HuH-7.5 (cell line): ENCODE data around the gene ARTN.

Experiments
- DNase-seq: peaks from one replicate; pipeline ENCODE4 v3.0.0; 2011; ENCODE audit warnings: low spot score

Gene ARTN

DNA sequence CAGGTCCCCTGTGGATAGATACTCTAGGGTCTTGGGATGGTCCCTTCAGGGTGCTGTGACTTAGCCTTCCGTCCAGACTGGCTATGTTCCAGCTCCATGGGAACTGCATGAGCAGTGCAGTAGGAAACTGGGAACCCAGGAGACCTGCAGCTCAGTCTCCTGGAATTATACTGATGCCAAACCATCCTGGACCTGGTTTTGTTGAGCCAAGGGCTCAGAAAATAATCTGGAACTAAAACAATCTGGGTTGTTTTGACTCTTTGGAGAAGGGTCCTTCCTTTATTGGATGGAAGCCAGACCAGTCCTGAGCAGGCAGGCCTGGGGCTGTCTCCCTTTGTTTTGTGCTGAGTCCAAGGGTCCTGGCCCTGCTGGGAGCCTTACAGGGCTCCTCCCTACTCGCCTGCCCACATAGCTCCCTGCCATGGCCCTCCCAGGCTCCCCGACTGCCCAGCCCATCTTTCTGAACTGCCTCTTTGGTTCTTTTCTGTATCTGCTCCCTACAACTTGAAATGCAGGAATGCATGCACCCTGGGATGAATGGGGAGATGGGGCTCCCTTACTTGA, 14.4 kb downstream of the ARTN start:
- DNase-seq, result no peak

DNA sequence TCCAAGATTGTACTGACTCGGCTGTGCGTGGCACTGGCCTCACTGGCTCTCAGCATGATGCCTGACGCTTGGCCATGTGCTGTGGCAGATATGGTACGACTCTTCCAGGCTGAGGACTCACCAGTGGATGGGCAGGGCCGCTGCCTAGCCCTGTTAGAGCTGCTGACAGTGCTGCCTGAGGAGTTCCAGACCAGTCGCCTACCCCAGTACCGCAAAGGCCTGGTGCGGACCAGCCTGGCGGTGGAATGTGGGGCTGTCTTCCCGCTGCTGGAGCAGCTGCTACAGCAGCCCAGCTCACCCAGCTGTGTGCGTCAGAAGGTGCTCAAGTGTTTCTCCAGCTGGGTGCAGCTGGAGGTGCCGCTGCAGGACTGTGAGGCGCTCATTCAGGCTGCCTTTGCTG, 16.1 kb downstream of the ARTN start:
- DNase-seq, result no peak

- no peak for DNase-seq
Measured at GRCh38 chr1:43951021-43951985, 17.7 kb downstream of the ARTN start.

GRCh38 chr1:43952731-43953346, 19.2 kb downstream of the ARTN start:
- no peak for DNase-seq

DNA sequence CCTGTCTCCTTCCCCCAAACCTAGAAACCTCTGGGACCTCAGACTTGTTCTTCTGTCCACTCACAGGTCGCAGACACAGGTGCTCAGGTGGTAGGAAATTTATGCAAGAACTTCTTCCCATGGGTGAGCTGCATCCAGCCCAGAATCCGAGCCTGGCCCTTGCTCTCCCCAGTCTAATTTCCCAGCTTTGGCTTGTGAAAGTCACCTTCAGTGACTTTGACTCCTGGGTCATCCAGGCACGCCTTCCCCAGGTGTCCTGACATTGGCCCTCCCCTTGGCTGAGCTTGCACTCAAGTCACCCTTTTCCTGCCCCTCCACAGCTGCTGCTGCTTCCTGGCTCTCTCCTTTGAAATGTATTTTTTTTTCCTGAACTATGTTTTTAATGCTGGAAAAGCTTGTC, 19.8 kb downstream of the ARTN start:
- no peak for DNase-seq

DNA sequence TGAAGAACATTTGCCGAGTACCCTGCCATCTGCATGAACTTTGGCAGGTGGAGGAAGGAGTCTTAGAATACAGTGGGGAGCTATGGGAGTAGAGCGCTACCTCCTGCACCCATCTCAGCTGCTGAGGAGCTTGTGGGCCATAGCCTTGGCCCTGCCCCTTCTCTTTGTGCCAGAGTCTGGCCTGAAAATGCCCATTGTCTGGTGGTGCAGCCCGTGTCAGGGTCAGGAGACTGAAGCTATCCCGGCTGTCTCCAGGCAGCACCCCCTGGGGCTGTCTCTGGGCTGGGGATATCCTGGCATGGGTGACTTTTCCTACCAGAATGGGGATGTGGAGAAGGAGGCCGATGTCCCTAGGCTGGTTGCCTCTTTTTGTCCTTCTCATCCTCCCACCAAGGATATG, 20.4 kb downstream of the ARTN start:
- no peak for DNase-seq

- DNase-seq, result no peak
Measured at GRCh38 chr1:43956234-43956633, 22.6 kb downstream of the ARTN start.

DNA sequence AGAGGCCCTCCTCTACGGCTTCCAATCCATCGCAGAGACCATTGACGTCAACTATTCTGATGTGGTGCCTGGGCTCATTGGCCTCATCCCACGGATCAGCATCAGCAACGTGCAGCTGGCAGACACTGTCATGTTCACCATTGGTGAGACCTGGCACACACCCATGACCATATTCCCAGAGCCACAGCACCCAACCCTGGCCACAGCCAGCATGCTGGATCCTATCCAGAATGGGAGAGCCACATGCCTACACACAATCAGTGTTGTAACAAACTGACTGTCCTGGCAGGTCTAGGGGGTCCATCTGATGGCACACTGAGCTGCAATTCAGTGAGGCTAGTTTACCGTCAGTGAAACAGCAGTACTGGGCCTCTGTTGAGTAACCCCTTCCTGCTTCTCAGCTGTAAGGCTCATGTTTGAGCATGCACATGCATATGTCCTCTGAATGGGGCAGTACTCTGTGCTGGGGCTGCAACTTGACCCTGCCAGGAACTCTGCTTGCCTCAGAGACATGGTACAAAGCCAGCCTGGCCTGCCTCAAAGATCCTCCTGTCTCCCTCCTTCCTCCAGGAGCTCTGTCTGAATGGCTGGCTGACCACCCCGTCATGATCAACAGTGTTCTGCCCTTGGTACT, 23.9 kb downstream of the ARTN start:
- DNase-seq, result no peak

DNA sequence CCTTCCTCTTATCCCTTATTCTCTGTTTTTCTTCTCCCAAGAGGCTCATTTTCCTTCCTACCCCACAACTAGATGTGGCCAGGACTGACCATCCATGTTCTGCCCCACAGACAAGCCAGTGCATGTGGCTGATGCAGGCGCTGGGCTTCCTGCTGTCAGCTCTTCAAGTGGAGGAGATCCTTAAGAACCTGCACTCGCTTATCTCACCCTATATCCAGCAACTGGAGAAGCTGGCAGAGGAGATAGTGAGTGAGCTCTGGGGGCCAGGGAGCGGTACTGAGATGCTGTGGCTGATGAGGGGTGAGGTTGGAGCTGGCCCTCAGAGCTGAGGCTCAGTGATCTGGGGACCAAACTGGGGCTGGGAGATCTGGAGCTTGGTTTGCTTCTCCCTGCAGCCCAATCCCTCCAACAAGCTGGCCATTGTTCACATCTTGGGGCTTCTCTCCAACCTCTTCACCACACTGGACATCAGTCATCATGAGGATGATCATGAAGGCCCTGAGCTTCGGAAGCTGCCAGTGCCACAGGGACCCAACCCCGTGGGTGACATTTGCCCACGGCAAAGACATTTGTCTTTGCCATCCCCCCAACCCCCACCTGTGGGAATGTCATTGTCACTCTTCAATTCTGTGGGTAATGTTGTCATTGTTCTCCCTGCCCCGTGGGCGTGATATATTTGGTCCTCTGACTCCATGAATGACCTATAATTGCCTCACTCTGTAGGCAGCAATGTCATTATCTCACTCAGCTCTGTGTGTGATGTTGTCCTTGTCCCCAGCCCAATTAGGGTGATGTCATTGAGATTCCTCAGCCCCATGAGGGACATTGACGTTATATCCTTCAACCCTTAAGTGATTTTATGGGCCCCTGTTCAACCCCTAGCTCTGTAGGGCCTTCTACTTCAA, 25.0 kb downstream of the ARTN start:
- DNase-seq, result no peak

DNA sequence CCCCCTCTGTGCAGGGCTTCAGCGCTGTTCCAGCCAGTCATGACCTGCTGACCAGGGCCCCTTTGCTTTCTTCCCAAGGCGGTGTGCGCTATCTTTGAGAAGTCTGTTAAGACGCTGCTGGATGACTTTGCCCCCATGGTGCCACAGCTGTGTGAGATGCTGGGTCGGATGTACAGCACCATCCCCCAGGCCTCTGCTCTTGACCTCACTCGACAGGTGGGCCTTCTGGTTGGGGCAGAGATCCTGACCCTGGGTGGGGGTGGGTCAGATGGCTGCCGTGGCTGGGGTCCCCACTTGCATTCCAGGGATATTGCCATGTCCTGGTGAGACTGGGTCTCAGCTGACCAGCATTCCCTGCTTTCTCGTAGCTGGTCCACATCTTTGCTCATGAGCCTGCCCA, 27.2 kb downstream of the ARTN start:
- DNase-seq, result no peak

DNA sequence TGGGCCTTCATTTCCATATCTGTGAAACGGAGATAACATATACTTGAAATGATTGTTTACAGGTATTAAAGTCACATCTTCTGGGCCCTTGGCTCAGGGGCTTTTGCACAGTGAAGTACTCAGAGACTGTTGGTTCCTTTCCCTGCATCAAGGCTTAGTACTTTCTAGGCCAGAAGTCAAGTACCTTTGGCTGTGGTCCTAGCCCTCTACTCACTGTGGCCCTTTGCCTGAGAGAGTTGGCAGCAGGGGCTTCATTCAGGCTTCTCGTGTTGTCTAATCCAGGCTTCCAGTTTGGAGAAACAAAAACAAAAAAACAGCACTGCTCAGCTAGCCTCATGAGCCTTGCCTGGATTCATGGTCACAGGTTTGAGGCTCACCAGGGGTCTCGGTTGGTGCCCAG, 28.1 kb downstream of the ARTN start:
- DNase-seq, result no peak

GRCh38 chr1:43962324-43962723, 28.7 kb downstream of the ARTN start:
- no peak for DNase-seq

DNA sequence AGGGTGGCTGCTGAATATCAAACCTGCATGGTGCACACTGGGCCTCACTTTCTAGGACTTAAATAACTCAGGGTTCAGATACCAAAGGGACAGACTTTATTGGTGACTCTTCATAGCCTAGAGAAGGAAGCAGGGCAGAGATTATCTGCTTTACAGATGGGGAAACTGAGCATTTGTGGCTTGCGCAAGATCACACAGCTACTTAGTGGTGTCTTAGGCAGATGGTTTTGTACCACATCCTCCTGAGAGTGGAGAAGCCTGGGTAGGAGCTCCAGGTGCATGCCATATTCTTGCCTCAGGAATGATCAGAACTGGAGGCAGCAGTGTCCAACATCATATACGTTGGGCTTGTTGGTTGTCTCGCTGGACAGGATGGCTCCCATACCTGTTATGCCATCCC, 29.4 kb downstream of the ARTN start:
- no peak for DNase-seq

- DNase-seq, result no peak
Measured at GRCh38 chr1:43963890-43964289, 30.3 kb downstream of the ARTN start.

- no peak for DNase-seq
Measured at GRCh38 chr1:43965316-43965715, 31.7 kb downstream of the ARTN start.

DNA sequence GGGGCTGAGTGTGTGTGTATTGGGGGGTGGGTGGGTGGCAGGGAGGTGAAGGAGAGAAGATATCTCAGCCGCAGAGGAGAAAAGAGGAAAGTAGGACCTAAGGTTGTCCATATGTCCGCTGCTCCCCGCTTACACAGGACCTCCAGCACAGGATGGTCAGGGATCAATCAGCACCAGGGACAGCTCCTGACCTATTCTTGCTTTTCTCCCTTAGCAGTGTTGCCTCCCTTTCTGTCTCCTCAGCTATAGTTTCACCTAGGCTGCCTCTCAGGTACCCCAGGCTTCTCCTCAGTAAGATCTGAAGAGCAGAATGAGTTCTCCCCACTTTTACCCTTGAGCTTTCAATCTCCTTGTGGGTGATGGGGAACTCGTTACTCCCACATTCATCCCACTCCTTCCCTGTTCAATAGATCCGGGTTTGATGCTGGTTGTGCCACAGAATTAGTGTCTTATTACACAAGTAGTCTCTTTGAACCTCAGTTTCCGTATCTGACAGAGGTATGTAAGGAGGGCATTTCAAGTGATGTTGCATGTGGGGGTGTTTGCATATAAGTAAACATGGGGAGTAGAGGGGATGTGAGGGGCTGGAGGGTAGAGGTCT, 34.8 kb downstream of the ARTN start:
- DNase-seq, result no peak

DNA sequence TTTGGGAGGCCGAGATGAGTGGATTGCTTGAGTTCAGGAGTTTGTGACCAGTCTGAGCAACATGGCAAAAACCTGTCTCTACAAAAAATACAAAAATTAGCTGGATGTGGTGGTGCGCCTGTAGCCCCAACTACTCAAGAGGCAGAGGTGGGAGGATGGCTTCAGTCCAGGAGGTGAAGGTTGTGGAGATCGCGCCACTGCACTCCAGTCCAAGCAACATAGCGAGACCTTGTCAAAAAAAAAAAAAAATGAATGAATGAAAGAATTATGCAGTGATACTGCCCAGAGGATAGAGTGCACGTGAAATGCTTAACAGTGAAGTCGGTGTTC, 35.8 kb downstream of the ARTN start:
- no peak for DNase-seq

DNA sequence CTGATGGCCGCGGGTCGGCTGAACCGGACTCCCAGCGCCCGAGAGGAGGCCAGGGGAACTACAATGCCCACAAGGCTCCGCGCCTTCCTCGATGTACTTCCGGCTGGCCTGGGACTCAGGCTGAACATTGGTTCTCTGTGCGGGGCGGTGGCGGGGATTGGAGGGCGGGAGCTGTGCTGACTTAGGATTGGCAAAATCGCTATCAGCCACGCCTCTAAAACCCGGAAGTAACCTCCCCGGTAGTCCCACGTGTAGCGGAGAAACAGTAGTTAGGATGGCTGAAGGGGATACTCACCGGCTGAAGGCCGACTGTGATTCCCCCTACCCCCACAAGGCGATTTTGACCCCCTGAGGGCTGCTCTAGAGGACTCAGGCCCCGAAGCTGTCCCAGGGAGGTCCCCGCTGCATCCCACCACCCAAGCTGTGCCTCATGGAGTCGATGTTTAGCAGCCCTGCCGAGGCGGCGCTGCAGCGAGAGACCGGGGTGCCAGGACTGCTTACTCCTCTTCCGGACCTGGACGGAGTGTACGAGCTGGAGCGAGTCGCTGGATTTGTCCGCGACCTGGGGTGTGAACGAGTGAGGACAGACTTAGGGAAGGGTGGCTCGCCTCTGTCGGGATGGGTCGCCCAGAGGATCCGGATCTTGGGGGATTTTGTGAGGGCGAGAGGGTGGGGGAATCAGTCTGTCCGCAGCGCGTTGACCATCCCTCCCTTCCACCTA, 36.3 kb downstream of the ARTN start, which contains the start of gene DPH2:
Gene DPH2 (plus strand): TSS at position 265 of the 721 bp plus-strand sequence. CDS start 166 bp downstream, at position 431.
- DNase-seq, result peak; percentile 99

DNA sequence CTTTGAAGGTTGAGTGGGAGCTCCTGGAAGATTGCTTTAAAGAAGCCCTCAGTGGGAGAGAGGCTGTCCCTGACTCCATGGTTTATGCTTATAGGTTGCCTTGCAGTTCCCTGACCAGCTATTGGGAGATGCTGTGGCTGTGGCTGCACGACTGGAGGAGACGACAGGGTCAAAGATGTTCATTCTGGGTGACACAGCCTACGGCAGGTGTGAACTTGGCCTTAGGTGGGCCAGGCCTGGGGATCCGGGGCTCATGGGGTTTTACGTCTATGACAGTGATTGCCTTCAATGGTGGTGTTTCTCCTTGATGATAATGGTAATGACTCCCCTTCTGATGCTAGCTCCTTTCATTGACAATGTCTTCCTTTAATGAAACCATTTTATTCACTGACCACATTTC, 36.9 kb downstream of the ARTN start:
- no peak for DNase-seq

DNA sequence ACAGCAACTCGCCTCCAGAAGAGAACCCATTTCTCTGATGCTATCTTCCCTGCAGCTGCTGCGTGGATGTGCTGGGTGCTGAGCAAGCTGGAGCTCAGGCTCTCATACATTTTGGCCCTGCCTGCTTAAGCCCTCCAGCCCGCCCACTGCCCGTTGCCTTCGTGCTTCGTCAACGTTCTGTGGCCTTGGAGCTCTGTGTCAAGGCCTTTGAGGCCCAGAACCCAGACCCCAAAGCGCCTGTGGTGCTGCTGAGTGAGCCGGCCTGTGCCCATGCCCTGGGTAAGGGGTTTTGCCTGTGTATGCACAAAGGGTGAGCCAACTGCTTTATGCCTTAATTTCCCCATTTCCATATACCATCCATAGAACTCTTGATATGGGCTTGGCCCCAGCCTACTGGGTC, 37.3 kb downstream of the ARTN start:
- DNase-seq, result no peak
